HUDEP-2 (cell line): ENCODE data around the gene CPT2.

ENCODE experiments used
- DNase-seq, 76 experiments: peaks; one replicate each; lab custom pipeline; 2025; ENCODE audit not compliant: unreplicated experiment in 76 of 76; lab: John Stamatoyannopoulos, UW

The CPT2 gene

DNA sequence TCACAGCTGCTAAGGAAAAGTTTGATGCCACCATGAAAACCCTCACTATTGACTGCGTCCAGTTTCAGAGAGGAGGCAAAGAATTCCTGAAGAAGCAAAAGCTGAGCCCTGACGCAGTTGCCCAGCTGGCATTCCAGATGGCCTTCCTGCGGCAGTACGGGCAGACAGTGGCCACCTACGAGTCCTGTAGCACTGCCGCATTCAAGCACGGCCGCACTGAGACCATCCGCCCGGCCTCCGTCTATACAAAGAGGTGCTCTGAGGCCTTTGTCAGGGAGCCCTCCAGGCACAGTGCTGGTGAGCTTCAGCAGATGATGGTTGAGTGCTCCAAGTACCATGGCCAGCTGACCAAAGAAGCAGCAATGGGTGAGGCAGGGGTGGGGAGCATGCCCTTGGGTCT is 14.3 kb downstream of the CPT2 start:
- no peak for DNase-seq

DNA sequence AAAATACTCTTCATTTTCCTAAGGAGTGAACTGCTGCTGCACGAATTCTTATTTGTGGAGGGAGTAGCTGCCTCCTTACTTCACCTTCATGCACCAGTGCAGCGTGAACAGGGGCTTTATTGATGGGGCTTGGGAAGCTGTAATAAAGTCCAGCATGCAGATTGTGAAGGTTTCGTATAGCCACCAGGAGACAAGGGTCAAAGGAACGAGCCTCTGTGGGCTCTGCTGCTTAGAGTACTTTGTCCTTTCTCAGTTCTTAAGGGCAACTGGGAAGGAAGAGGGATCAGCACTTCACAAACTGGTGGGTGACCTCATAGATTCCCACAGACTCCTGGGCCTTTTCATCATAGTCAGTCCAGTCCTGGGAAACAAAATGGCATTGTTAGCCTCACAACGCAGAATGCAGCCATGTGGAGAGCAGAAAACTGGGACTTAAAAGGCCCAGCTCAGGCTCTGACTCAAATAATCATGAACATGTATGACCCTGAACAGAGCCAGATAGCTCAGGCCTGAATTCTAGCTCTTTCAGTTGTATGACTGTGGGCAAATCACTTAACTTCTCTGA is 17.8 kb downstream of the CPT2 start:
- DNase-seq, result no peak

DNA sequence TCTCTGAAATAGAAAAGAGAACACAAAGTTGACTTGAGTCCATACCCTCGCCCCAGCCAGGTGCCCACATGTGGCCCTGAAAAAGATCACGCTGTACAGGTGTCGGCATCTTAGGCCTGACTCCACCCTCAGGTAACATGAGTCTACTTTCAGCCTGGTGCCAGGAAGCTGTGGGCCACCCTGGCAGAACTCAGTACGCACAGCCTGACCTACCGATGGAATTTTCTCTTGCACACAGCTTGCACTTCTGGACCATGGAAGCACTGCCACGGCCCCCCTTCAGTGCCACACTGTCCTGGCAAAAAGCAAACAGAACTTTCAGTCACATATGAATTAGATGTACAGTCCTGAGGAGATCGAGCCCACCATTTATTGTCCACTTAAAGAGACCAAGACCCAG is 21.6 kb downstream of the CPT2 start:
- DNase-seq, result no peak

DNA sequence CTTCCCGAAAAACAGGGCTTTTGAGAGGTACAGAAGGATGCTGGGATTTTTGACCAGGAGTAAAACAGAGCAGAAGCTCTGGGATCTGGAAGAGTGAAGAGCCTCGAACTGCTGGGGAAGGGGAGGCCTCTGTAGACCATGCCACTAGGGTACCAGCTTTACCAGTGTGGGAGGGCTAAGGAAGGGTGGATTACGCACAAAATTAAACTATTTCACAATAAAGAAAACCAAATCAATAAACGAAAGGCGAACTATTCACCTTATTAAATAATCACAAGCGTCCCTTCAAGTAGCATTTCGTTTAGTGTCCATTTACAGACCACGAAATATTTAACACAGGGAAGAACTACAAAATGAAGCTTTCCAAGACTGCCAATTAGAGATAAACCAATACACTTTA is 23.1 kb downstream of the CPT2 start:
- DNase-seq, result no peak

DNA sequence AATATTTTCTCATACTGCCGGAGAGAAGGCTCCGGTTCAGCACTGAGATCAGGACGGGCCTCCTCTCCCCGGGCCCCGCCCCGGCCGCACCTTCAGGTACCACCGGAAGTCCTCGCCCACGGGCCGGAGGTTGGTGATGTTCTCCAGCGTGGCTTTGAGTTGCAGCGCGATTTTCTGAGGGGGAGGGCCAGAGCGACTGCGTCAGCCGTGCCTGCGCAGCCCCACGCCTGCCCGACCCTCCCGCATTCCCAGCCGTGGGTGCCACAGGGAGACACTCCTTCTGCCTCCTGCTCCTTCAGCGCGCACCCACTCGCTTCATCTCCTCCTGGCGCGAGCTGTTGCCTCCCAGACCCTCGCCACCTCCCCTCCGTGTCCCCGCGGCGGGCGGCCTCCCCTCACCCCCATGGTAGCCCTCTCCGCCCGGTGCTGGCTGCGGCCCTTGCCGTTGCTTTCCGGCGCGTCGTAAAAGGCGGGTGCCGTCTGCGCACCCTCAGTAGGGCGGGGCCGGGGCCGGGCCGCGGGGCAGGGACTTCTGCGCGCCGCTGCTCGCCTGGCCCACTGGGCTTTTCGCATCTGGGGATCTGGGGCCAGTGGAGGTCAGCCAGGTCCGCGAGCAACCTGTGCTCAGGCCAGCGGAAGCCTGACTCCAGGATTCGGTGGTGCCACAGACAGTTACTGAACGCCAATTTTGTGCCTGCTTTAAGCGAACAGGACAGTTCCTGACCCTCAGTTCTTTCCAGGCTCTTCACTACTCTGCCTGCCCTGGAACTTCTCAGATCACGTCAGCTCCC is 23.7 kb downstream of the CPT2 start, which contains the start of gene CZIB:
CZIB (minus strand) TSS at position 464 of the 791 bp plus-strand sequence; CDS start at position 405, 59 bp downstream.
- DNase-seq, result peak in 75 of 76 experiments; percentile 44 to 93 (median 84)

DNA sequence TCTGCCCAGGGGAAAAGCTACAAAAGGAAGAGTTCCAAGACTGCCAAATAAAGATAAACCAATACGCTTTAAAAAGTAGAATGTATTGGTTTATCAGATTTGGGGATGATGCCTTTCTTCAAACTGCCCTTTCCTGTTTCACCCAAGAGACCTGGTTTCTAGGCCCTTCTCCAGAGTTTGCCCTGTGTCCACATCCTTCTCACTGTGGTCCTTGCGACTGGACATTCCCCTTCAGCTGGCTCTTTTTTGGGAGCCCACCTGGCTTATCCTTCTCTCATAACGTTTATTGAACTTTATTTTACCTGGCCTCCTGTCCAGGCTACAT is 24.3 kb downstream of the CPT2 start:
- no peak for DNase-seq

DNA sequence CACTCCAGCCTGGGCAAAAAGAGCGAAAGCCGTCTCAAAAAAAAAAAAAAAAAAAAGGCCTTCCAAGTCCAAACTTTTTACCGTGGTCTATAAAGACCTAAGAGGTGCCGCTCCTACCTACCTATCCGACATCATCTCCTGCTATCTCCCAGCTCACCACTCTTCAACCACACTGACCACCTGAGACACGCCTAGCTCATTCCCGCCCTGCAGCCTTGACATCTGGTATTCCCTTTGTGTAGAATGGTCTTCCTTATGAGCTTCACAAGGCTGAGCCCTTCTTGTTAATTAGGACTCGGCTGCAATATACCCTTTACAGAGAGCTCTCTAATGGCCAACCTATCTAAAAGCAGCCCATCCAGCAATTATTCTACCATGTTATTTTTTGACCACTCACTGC is 41.0 kb downstream of the CPT2 start:
- DNase-seq, result no peak

DNA sequence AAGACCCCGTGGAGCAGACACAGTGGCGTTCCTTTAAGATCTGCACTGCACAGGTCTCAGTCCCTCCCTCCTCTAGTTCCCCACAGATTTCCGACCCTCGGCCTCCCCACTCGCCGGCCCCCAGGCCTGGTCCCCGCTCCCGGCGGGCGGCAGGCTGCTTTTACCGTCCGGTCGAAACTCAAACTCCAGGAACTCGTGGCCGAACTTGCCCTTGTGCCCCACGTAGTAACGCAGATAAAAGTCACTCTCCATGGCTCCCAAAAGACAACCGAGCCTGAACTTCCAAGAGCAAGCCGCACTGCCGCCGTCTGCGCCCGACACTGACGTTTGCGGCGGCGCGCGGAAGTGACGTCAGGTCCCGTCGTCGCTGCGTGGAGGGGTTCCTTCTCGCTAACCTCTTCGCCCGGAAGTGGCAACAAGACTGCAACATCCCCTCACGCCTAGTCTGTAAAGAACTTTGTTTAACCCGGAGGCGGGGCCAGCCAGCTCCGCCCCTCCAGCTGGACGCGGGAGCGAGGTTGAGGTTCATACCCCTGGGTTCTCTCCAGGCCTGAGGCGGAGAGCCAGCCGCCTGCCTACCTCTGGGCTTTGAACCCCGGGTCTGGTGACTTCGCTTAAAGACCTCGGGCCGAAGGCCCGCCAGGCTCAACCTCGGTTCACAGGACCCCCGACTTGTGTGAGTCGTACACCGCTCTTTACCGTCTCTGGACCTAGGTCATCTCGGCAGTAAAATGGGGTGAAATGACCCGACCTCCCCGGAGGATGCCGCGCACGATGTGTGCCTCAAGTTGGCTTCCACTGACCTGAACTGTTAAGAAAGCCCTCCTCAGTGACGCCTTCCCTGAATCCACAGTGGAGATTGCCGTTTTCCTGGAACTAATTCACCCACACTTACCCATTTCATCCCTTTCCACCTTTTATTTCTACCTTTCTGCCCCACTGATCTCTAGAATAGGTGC is 41.9 kb downstream of the CPT2 start, which contains the start of gene MAGOH:
MAGOH (minus strand) TSS at position 322 of the 959 bp plus-strand sequence; CDS start at position 252, 70 bp downstream.
- peak; percentile 13 to 95 (median 87) for DNase-seq

DNA sequence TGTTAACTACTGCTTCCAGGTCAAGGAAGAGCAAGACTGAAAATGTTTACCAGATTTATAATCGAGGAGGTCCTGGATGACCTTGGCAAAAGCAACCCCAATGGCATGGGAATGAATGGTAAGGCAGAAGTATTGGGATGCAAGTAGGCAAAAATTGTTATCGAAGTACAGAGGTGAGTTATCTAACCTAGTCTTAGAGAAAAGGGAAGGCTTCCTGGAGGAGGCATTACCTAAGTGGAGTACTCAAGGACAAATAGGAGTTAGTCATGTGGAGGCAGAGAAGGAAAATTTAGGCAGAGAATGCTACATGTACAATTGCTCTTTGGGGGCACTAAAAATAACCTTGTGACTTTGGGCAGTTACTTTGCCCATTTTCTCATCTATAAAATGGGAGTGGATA is 45.2 kb downstream of the CPT2 start:
- no peak for DNase-seq

DNA sequence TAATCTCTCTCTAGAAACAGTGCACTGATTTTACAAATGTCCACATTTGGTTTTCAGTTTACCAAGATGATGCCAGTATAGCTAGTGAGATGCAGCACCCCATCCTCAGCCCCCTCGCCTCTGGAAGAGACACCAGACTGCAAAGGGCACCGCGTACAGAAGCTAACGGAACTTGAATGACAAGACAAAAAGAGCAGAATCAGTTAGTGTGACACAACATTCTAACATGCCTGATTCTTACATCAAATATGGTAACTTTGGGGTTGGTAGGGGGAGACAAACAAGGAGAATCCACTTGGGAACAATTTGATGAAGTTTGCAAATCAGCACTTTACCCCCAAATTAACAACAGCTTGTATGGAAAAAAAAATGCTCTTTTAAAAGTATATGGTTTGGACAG is 45.8 kb downstream of the CPT2 start:
- no peak for DNase-seq

DNA sequence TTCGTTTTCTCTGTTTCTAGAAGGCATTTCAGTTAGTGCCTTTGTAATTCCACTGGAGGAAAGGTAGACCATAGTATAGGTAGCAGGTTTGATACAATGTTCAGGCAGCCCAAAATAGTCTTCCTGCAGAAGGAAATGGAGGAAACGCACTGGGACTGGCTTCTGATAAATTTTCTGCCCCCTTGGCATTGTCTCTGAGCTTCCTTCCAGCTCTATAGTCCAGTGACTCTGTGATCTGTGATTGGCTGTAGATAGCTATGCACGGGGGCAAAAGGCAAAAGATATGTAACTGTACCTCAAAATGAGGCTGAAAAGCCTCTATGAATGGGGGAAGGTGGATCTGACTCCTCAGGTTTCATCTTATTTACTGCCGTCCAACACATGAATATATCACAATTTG is 47.5 kb downstream of the CPT2 start:
- DNase-seq, result no peak

DNA sequence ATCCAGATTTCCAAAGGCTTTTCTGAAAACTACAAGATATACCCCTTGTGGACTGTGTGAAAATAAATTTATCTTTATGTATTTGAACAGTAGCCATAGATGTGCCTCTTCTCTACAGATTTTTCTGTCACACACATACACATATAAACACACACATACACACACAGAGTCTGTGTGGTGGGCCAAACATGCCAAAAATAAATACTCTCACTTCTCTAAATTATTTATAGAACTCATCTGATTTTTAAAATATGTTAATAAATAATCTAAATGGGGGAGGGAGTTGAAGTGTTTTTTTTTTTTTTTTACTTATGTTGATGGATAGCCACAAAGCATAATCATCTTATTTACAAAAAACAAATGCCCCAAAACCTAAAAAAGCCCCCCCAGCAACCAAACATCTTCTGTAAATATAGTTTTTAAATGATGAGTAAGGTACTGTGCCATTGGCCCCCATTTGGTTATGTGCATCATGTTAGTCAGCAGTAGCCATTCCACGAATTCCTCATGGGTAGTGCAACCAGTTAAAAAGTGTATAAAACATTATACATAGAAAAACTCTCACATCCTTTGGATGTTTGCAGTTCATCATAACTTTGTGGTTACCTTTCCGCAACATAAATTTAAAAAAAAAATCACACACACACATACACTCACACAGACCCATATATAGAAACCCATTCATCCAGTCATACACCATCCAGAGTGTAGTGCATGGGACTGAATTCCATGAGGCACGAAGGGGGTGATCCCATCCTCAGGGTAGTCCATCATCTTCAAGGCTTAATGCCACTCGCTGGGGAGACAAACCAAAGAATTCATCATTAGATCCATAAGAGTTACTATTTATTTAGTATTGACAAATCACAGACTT is 49.9 kb downstream of the CPT2 start:
- no peak for DNase-seq

DNA sequence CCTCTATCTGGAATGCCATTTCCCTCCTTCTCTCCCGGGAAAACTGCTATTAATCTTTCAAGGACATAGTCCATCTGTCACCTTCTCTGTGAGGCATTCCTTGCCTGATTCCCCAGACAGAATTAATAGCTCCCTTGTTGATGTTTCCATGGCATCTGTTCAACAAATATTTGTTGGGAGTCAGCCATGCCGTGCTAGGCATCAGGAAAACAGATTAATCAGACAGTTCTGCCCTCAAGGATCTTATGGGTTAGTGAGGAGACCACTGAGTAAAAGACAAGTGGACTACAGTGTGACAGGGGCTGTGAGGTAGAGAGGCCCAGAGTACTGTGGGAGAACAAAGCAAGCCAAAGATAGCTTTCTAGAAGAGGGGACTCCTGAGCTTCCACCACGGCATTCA is 53.1 kb downstream of the CPT2 start:
- DNase-seq, result no peak

DNA sequence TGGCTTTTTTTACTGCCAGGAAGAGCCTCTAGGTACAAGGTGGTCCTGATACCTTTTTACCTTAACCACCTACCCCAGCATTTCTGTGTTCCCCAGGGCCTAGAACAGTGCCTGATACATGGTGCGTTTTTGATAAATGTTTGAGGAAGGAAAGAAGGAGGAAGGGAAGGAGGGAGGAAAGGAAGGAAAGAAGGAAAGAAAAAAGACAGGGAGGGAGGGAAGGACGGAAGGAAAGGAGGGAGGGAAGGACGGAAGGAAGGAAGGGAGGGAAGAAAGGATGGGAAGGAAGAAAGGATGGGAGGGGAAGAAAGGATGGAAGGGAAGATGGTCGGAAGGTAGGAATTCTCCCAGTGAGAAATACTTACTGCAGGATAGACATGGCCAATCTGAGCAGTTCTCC is 53.7 kb downstream of the CPT2 start:
- no peak for DNase-seq

DNA sequence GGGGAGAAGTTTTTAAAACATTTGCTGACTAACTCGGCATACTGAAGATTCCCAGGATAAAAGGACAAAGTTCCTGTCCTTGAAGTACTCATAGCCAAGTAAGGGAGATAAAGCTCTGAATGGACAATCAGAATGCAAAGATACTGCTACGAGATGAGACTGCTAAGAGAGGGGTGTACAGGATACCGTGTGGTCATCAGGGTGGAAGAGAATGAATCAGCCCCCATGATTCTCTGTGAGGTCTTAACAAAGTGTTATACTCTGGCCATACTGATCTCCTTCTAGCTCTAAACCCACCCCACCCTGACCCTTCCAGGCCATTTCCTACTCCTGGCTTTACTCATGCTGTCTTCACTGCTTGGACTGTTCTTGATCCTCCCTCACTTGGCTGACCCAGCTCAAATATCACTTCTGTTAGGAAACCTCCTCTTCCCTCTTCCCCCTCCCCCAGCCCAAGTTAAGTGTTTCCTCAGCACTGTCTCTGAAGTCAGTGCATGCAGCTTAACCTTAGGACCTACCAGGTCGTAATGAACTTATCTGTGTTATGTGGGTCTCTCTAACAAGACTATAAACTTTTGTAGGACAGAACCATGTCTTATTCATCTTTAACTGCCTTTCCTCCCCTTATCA is 57.5 kb downstream of the CPT2 start:
- no peak for DNase-seq

DNA sequence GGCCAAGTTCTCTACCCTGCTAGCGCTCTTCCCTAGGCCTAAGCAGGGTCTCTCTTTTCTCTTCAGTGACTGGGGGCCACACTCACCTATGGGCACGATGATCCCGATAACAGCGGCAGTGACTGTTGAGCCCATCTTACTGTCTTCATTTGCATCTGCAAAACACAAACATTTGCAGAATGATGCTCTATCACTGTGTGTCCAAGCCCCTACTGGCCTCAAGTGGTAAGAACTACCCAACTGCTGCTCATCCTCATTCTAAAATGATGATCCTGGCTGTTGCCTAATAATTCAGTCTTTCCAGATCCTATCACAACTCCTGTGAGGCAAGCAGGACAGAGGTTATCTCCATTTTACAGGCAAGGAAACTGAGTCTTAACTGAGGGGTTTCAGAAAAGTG is 58.4 kb downstream of the CPT2 start:
- DNase-seq, result no peak

DNA sequence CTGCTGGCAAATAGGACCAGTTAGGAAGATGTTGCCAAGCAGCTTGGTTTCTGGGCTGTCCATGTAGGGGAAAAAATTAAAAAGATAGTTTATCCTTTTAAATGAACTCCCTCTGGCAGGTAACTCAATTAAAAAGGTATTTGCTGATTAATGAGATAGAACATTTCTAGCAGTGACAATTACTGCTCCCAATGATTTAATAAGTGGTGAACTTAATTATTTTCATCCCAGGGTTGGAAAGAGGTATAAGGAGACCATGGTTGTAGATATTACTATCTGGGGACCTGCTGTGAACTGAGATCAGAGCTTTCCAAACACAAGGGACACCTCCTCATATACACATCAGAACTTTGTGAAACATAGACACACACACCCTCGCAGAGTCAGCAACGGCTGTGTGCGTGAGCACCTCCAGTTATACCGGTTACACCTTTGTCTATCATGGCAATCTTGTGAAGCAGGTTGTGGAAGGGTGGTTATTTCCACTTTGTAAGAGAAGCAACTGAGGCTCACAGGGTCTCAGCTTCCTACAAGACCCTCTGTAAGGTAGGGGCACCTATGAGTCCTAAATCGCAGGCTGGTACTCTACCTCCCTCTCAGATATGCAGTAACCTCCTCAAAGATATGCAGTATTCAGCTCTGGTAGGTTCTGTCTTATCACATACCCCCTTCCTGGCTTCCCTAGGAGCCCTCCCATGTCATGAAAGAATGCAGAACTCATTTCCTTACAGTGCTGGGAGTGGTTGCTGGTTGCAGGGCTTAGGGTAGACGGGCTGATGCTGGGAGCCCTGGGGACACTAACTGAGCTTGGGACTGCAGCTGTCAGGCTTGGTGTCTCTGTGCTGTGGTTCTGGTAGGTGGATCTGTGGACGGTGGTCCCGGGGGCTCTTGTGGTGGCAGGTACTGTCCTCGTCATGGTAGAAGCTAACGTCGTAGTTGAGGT is 60.2 kb downstream of the CPT2 start:
- no peak for DNase-seq

DNA sequence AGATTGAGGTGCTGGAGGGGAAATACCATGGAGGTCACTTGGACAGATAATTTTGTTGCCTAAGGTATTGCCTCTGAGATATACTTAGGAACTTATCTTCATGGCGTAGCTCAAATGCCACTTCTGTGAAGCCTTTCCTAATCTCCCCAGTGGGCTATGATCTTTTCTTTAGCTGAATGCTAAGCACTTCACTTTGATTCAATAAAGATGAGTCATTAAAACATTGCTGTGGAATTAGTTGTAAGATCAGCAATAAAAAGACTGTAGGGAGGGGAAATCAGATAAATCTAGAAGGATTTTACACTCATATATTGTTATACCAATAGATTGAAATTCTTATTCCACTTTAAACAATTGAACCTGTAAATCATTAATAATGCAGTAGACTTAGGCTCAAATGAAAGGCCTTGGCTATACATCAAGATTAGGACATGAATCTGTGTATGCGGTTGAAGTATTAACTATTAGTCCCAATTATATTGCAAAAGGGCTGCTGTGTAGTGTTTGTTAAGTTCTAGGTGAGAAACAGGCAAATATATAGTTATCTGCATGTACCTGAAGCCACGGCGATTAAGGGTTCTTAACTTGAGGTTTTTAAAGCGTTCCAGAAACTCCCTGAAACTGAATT is 60.9 kb downstream of the CPT2 start:
- DNase-seq, result no peak
